HUDEP-2 (cell line): ENCODE measurements around the gene HS1BP3.

Source experiments
- DNase-seq, 76 experiments: peaks; one replicate each; lab custom pipeline; 2025; ENCODE audit not compliant: unreplicated experiment in 76 of 76; lab: John Stamatoyannopoulos, UW

HS1BP3 gene

GRCh38 chr2:20650877-20651730, at the start of gene HS1BP3:
Gene HS1BP3 (minus strand): TSS chr2:20651098. CDS start chr2:20651063, 35 bp downstream.
- DNase-seq, result peak in 74 of 76 experiments; percentile 6 to 90 (median 70)

GRCh38 chr2:20698916-20699613, 48.2 kb upstream of the HS1BP3 start:
- no peak for DNase-seq

GRCh38 chr2:20697322-20697934, 46.5 kb upstream of the HS1BP3 start:
- no peak for DNase-seq

- no peak for DNase-seq
Measured at GRCh38 chr2:20696366-20696765, 45.5 kb upstream of the HS1BP3 start.

GRCh38 chr2:20693317-20693716, 42.4 kb upstream of the HS1BP3 start:
- DNase-seq, result no peak

GRCh38 chr2:20692081-20692480, 41.2 kb upstream of the HS1BP3 start:
- no peak for DNase-seq

- no peak for DNase-seq
Measured at GRCh38 chr2:20691076-20691734, 40.3 kb upstream of the HS1BP3 start.

- no peak for DNase-seq
Measured at GRCh38 chr2:20689428-20690264, 38.7 kb upstream of the HS1BP3 start.

GRCh38 chr2:20687260-20687832, 36.4 kb upstream of the HS1BP3 start:
- DNase-seq, result no peak

GRCh38 chr2:20684581-20685063, 33.7 kb upstream of the HS1BP3 start:
- DNase-seq, result no peak

- DNase-seq, result no peak
Measured at GRCh38 chr2:20682167-20682920, 31.4 kb upstream of the HS1BP3 start.

GRCh38 chr2:20680744-20681375, 30.0 kb upstream of the HS1BP3 start:
- DNase-seq, result no peak

GRCh38 chr2:20678780-20679179, 27.9 kb upstream of the HS1BP3 start:
- no peak for DNase-seq

- DNase-seq, result no peak
Measured at GRCh38 chr2:20678086-20678395, 27.1 kb upstream of the HS1BP3 start.

- DNase-seq, result no peak
Measured at GRCh38 chr2:20677301-20678085, 26.6 kb upstream of the HS1BP3 start.

GRCh38 chr2:20676353-20677215, 25.7 kb upstream of the HS1BP3 start:
- DNase-seq, result no peak
